GM19035 (cell line): Measurements from ENCODE around the gene MARK2.
A peak's percentile ranks its signal among the peaks of the same experiment; 100 is the strongest.
"Not testable (repeated sequence)": the region's sequence is repeated elsewhere in the genome, so short reads cannot be mapped to it uniquely, and the experiment has no call there.

Source experiments
- ATAC-seq: cut with Tn5 transposase; IDR thresholded peaks from one replicate; pipeline ENCODE4 v1.9.1; 2021; ENCODE audit not compliant: unreplicated experiment

The MARK2 gene

DNA sequence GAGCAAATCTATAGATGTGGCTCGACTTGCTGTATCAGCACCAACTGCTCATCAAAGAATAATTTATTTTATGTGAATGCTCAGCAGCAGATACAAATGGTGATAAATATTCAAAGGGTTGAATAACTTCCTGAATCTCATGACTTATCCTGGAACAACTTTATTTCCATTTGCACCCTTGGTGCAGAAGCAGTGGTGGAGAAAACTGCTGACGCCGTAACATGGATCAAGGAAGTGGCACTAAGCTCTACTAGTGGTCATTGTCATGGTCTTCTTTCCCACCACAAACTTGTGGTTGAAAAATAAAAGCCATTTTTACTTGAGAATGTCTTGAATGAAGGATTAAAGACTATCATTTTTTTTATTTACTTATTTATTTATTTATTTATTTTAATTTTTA is 14.6 kb downstream of the MARK2 start:
- no peak for ATAC-seq

- ATAC-seq = no peak
These were observed 15.8 kb downstream of the MARK2 start for GRCh38 chr11:63854696-63855095.

- ATAC-seq = no peak
These were observed 17.1 kb downstream of the MARK2 start for GRCh38 chr11:63855975-63856374.

GRCh38 chr11:63858628-63859550 is 20.0 kb downstream of the MARK2 start:
- no peak for ATAC-seq

DNA sequence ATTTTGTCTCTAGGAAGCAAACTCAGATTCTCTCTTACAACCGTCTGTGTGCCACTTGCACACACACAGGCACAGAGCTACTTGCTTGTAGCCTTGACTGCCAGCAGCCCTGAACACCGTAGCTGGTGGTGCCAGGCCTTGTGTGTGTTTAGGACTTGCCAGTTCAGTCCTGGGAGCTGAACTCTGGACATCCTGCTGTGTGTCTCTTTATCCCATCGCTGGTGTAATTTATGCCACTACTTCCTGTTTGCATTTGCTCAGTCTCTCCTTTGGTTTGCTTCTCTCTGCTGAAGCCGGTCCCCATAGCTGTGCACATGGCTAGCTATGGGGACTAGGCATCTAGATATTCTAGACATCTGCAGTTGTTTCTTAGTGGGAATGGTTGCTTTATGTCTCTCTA is 24.0 kb downstream of the MARK2 start:
- ATAC-seq = no peak

DNA sequence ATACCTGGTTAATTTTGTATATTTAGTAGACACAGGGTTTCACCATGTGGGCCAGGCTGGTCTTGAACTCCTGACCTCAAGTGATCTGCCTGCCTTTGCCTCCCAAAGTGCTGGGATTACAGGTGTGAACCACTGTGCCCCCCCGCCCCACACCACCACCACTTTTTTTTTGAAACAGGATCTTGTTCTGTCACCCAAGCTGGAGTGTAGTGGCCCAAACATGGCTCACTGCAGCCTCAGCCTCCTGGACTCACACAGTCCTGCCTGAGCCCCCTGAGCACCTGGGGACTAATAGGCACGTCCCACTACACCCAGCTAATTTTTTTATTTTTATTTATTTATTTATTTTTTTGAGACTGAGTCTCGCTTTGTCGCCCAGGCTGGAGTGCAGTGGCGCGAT is 24.7 kb downstream of the MARK2 start:
- not testable (repeated sequence) for ATAC-seq

DNA sequence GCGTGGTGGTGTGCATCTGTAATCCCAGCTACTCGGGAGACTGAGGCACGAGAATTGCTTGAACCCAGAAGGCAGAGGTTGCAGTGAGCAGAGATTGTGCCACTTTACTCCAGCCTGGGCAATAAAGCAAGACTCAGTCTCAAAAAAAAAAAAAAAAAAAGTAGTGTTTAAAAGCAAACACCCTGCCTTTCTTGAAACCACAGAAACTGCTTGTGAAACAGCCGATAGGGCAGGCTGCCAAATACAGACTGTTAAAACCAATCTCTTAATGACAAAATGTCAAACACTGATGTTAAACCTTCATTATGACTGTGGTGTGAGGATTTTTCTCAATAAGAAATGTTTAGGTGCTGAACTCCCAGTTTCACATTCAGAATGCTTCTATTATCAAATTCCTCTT is 27.3 kb downstream of the MARK2 start:
- ATAC-seq = peak; percentile 77

- no peak for ATAC-seq
These were observed 28.6 kb downstream of the MARK2 start for GRCh38 chr11:63867511-63867910.

GRCh38 chr11:63868399-63869064 is 29.6 kb downstream of the MARK2 start:
- no peak for ATAC-seq

- no peak for ATAC-seq
These were observed 30.3 kb downstream of the MARK2 start for GRCh38 chr11:63869171-63869591.

DNA sequence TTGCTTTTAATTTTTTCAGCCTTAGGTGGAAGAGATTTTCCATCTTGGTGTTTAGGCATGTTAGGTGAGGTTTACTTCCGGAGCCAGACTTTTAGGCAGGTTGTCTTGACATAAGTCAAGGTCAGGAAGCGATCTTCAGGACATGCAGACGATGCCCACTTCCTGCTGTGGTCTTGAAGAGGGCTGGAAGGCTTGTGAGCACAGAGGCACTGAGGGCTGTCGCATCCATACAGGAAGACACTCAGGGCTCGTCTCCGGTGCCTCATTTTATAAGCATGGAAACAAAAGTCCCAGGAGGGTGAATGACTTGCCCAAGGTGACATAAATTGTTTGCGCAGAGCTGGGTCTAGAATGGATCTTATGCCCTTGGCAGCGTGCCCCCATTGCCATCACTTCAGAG is 30.8 kb downstream of the MARK2 start:
- ATAC-seq = no peak

DNA sequence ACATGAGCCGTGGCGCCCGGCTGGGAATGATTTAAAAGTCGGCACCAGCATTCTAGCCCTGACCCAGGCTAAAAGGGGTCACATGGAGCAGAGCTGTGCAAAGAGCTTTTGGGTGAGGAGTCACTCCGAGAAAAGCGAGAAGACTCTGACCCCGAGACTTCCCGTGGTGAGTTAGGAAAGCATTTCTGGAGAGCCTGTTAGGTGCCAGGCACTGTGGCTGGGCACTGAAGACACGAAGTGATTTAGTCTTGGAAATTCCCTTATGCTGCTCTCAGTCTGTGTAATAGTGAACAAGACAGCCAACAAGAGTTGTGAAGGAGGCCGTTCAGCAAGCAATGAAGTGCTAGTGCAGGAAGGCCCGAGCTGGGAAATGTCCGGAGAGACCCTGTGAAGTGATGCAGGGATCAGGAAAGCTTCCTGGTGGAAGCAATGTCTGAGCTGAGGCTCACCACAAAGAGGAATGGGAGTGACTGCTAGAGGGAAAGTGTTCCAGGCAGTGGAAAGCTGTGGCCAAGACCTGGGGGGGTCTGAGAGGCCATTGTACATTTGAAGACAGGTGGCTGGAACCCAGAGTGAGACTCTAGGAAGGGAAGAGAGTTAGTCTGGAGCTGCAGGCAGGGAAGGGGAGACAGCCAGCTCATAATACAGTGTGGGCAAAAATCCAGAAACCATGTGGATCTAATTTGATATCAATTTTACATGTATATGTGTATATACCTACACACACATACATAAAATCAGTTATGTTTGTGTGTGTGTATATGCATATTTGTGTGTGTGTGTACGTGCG is 31.6 kb downstream of the MARK2 start:
- no peak for ATAC-seq

- ATAC-seq = peak; percentile 93
These were observed 33.3 kb downstream of the MARK2 start for GRCh38 chr11:63871962-63872799.

DNA sequence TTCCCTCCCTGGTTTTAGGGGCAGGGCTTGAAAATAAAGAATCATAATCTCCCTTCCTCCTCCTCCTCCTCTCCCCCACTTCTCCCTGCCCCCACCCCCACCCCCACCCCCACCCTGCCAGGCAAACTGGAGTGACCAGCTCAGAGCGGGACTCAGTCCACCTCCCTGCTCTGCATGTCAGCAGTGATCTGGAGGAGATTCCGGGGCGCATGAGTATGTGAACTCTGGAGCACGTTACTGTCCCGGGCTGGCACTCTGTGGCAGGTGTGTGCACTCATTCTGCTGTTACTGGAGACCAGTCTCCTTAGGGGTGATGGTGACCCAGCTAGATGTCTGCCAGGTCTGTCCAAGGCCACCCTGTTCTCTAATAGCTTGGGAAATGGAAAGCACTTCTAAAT is 33.9 kb downstream of the MARK2 start:
- ATAC-seq = no peak

DNA sequence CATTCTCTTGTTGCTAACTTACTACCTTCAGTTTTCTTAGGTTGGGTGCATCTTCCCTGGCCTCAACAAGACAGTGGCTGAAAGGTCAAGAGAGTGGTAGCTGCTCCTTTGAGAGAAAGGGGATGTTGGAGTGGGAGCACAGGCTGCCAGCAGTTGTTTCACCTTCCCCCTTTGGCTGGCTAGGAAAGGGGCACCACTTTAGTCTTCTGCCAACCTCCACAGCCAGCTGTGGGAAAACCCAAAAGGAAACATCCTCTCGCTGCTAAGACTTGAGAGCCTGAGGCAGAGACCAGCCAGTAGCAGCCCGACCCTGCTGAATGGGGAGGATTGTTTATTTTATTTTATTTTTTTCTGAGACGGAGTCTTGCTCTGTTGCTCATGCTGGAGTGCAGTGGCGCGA is 34.4 kb downstream of the MARK2 start:
- ATAC-seq = no peak

DNA sequence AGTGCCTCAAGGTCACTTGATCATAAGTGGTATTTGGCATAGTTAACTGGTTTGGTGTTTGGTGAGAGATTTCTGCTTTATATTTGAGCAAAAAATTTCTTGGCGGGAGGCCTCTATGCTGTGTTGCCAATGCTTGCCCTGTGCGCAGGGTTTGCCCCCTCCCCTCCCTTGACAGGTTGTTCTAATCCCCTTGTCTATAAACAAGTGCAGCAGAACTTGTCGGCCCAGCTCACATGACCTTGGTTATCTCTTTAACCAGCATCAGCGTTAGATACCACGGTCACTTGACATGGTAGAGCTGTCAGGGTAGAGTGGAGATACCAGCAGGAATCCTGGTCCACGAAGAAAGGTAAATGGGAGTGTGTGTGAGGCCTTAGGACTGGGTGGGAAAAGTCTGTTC is 35.6 kb downstream of the MARK2 start:
- ATAC-seq = no peak

- no peak for ATAC-seq
These were observed 36.7 kb downstream of the MARK2 start for GRCh38 chr11:63875506-63876065.

- no peak for ATAC-seq
These were observed 37.7 kb downstream of the MARK2 start for GRCh38 chr11:63876616-63877015.

DNA sequence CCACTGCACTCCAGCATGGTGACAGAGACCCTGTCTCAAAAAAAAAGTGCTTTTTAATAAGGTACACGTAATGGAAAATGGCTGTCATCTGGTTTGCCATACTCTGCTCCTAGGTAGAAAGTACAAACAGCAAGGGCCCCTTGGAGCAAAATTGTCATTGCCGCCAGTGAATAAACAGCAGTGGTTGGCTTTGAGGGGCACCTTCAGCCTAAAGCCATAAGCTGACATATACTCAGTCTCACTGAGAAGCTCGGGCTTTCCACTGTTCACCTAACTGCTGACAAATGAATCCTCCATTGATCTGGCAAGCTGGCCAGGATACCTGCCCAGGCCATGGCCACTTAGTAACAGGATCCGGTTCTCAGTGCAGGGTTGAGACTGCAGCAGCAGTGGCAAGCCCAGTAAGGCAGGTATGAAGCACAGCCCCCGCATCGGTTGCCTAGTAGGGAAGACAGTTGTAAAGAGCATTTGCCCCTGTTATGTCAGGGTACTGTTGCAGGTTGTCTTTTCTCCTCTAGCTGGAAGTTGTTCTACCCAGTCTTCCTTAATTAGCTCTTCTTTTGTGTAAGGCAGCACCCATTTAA is 38.8 kb downstream of the MARK2 start:
- ATAC-seq = no peak
